Keratinocyte (primary cell): ENCODE data around the gene TNFAIP8. TPM values are rescaled to one million over a fixed set of nuclear protein-coding genes. Genes with fewer than 3 reads are reported as not detected.

Source experiments
- DNase-seq: peaks from one replicate; pipeline ENCODE4 v3.0.0-alpha.2; 2011; ENCODE audit warnings: low read depth, missing footprints, low spot score
- FAIRE-seq: peaks from 2 replicates; lab custom pipeline; 2011; peaks lifted over from hg19 to GRCh38; lab: Jason Lieb, UNC
- H2AFZ ChIP-seq: 2 replicates; pipeline ENCODE4 v1.6.0; 2012; ENCODE audit warnings: low read length, control low read depth, inconsistent platforms; ENCODE audit not compliant: control insufficient read depth
- H3K27ac ChIP-seq: 2 replicates; pipeline ENCODE4 v1.5.1; 2011; ENCODE audit warnings: low read length; ENCODE audit not compliant: control insufficient read depth, insufficient read depth
- H3K27me3 ChIP-seq: 3 replicates; pipeline ENCODE4 v1.6.0; 2011; ENCODE audit warnings: low read length; ENCODE audit not compliant: control insufficient read depth, insufficient read depth; ENCODE audit errors: extremely low read depth
- H3K36me3 ChIP-seq, 2 experiments: 2 replicates in 1 of 2; 3 replicates in 1 of 2; pipeline ENCODE4 v1.5.1; 2011; ENCODE audit warnings: low read length in 2 of 2, mild to moderate bottlenecking in 1 of 2; ENCODE audit not compliant: control insufficient read depth in 2 of 2, insufficient read depth in 2 of 2; ENCODE audit errors: extremely low read depth in 1 of 2
- H3K4me1 ChIP-seq: 3 replicates; pipeline ENCODE4 v1.5.1; 2011; ENCODE audit warnings: low read length; ENCODE audit not compliant: control insufficient read depth, insufficient read depth; ENCODE audit errors: extremely low read depth
- H3K4me2 ChIP-seq: 3 replicates; pipeline ENCODE4 v1.6.0; 2011; ENCODE audit warnings: low read depth, low read length; ENCODE audit not compliant: control insufficient read depth, insufficient read depth; ENCODE audit errors: extremely low read depth
- H3K4me3 ChIP-seq, 3 experiments: fragments of 200-600 bp in 1 of 3; sonication (generic) in 1 of 3; 2 replicates in 2 of 3; 3 replicates in 1 of 3; pipeline ENCODE4 v1.5.1; 2011 to 2016; ENCODE audit warnings: low read length in 3 of 3, mild to moderate bottlenecking in 3 of 3, control low read depth in 2 of 3, inconsistent platforms in 1 of 3, low read depth in 1 of 3, mixed read lengths in 1 of 3, mixed run types in 1 of 3, moderate library complexity in 1 of 3; ENCODE audit not compliant: control insufficient read depth in 2 of 3, insufficient read depth in 2 of 3; ENCODE audit errors: extremely low read depth in 1 of 3
- H3K79me2 ChIP-seq: 2 replicates; pipeline ENCODE4 v1.6.0; 2012; ENCODE audit warnings: low read length; ENCODE audit not compliant: control insufficient read depth, insufficient read depth
- H3K9ac ChIP-seq: 3 replicates; pipeline ENCODE4 v1.6.0; 2011; ENCODE audit warnings: low read length; ENCODE audit not compliant: control insufficient read depth, insufficient read depth; ENCODE audit errors: extremely low read depth
- H3K9me1 ChIP-seq: 3 replicates; pipeline ENCODE4 v1.6.0; 2011; ENCODE audit warnings: low read length; ENCODE audit not compliant: control insufficient read depth, insufficient read depth; ENCODE audit errors: extremely low read depth
- H3K9me3 ChIP-seq: 2 replicates; pipeline ENCODE4 v1.5.1; 2012; ENCODE audit warnings: low read depth, low read length; ENCODE audit not compliant: control insufficient read depth
- H4K20me1 ChIP-seq: 3 replicates; pipeline ENCODE4 v1.6.0; 2011; ENCODE audit warnings: low read length; ENCODE audit not compliant: control insufficient read depth, insufficient read depth; ENCODE audit errors: extremely low read depth
- CTCF ChIP-seq, 3 experiments: IDR thresholded peaks in 1 of 3; conservative IDR thresholded peaks in 1 of 3; optimal IDR thresholded peaks in 1 of 3; 2 replicates in 2 of 3; 3 replicates in 1 of 3; pipeline versions ENCODE3 to v1.5.1; 2011; ENCODE audit warnings: low read length in 3 of 3, mild to moderate bottlenecking in 3 of 3, moderate library complexity in 2 of 3, control low read depth in 1 of 3, inconsistent platforms in 1 of 3; ENCODE audit not compliant: insufficient read depth in 2 of 3; ENCODE audit errors: extremely low read depth in 1 of 3
- EZH2 ChIP-seq: IDR thresholded peaks from one replicate; pipeline ENCODE4 v1.6.1; 2012; ENCODE audit warnings: inconsistent platforms, mild to moderate bottlenecking, low read length, moderate library complexity
- dilution Hi-C: fragments of 300-500 bp; cut with MboI; formaldehyde crosslinking; loops from one replicate; pipeline ENCODE4 v1.7.0; 2020; ENCODE audit warnings: low sequenced_read_pairs; ENCODE audit not compliant: extremely low pct_ligation_motif_present
- polyA plus RNA-seq, 5 experiments: library from polyadenylated mRNA; depleted of rRNA in 3 of 5; stranded (reverse) in 3 of 5; stranded (forward) in 1 of 5; unstranded in 1 of 5; fragments of >200 nt; gene quantifications; 1 replicate in 1 of 5; 2 replicates in 3 of 5; 3 replicates in 1 of 5; pipeline versions ENCODE4 v1.2.1 to v1.2.3, GENCODE V29; 2011 to 2012; ENCODE audit warnings: missing spikeins in 2 of 5, low read depth in 1 of 5, low replicate concordance in 1 of 5

The TNFAIP8 gene
- polyA plus RNA-seq, 1 donor (not counting 4 experiments of a cell fraction or from before 2014, with no cell fraction given): 20.8 TPM

GRCh38 chr5:119363936-119364335 lies 8.1 kb downstream of the TNFAIP8 start:
- H3K4me1 ChIP-seq: peaks cover 83% of the 10 kb centered on the region
- H3K9me3 ChIP-seq: no peaks in the 10 kb centered on the region
- no peak overlapping the region for H3K9ac ChIP-seq
- DNase-seq: no peak
- H3K4me3 ChIP-seq: no peak overlapping the region
- no peak overlapping the region for H3K27ac ChIP-seq
- H3K27me3 ChIP-seq: no peaks in the 10 kb centered on the region
- no peak overlapping the region for H3K4me2 ChIP-seq
- peaks cover 2% of the 10 kb centered on the region for H3K9me1 ChIP-seq
- peaks cover 3% of the 10 kb centered on the region for H4K20me1 ChIP-seq
- TF ChIP-seq CTCF (optimal IDR thresholded peaks at IDR 0.05 in 1 of 3, IDR thresholded peaks at IDR 0.05 in 1 of 3, conservative IDR thresholded peaks at IDR 0.05 in 1 of 3; ENCODE audit: extremely low read depth in 1 of 3, insufficient read depth in 2 of 3, low read length in 3 of 3) (no peak), EZH2 (no peak)
- peaks cover 6% of the 10 kb centered on the region for H3K79me2 ChIP-seq
- H3K36me3 ChIP-seq: no peaks in the 10 kb centered on the region
- FAIRE-seq: no peak
- H2AFZ ChIP-seq: no peak overlapping the region
- dilution Hi-C loops: no loop called here

GRCh38 chr5:119365847-119366539 lies 10.2 kb downstream of the TNFAIP8 start:
- Histone ChIP-seq H3K9ac (peak overlapping the region; percentile 28), H3K4me3 (no peak overlapping the region), H3K27ac (peak overlapping the region; percentile 66), H4K20me1 (peaks cover 1% of the 10 kb centered on the region), H3K9me1 (peaks cover 2% of the 10 kb centered on the region), H3K4me2 (peak overlapping the region; percentile 12), H3K79me2 (peaks cover 3% of the 10 kb centered on the region), H3K27me3 (no peaks in the 10 kb centered on the region), H3K4me1 (peaks cover 62% of the 10 kb centered on the region), H2AFZ (no peak overlapping the region), H3K36me3 (no peaks in the 10 kb centered on the region), H3K9me3 (no peaks in the 10 kb centered on the region)
- dilution Hi-C loops: no loop called here
- TF ChIP-seq EZH2 (no peak), CTCF (optimal IDR thresholded peaks at IDR 0.05 in 1 of 3, IDR thresholded peaks at IDR 0.05 in 1 of 3, conservative IDR thresholded peaks at IDR 0.05 in 1 of 3; ENCODE audit: extremely low read depth in 1 of 3, insufficient read depth in 2 of 3, low read length in 3 of 3) (no peak)
- DNase-seq (no peak), FAIRE-seq (no peak)
